H1 (cell line): Measurements from ENCODE around the gene RAD23B. TPM values are rescaled to one million over a fixed set of nuclear protein-coding genes. Genes with fewer than 3 reads are reported as not detected.

Experiments
- ASH2L ChIP-seq: fragments of 200-600, 300-600 bp; sonication (generic); IDR thresholded peaks from one replicate; pipeline ENCODE4 v1.7.1; 2017; ENCODE audit warnings: low read length
- CBX8 ChIP-seq: fragments of 300-800, 300-1000 bp; sonication (generic); IDR thresholded peaks from 2 replicates; pipeline ENCODE4 v1.7.1; 2016; ENCODE audit warnings: low read depth, low read length, borderline replicate concordance
- CHD2 ChIP-seq: IDR thresholded peaks from 2 replicates; pipeline ENCODE4 v1.6.1; 2012; ENCODE audit warnings: low read length, improper control_type of control experiment
- EP300 ChIP-seq, 2 experiments: IDR thresholded peaks; 1 replicate in 1 of 2; 2 replicates in 1 of 2; pipeline ENCODE4 v1.6.1; 2011 to 2012; ENCODE audit warnings: low read depth in 2 of 2, low read length in 2 of 2, mild to moderate bottlenecking in 2 of 2, borderline replicate concordance in 1 of 2, inconsistent platforms in 1 of 2, moderate library complexity in 1 of 2
- FOSL1 ChIP-seq: IDR thresholded peaks from 2 replicates; pipeline ENCODE4 v1.6.1; 2011; ENCODE audit warnings: mild to moderate bottlenecking, low read depth, low read length, moderate library complexity; ENCODE audit not compliant: insufficient read depth
- PHF8 ChIP-seq: fragments of 200-600 bp; sonication (generic); conservative IDR thresholded peaks from 2 replicates; pipeline ENCODE4 v1.7.1; 2012; ENCODE audit warnings: low read depth, mild to moderate bottlenecking, inconsistent platforms, low read length, moderate library complexity
- SAP30 ChIP-seq: fragments of 300-600 bp; sonication (generic); IDR thresholded peaks from 2 replicates; pipeline ENCODE4 v1.7.1; 2012; ENCODE audit warnings: low read length, moderate library complexity, mild to moderate bottlenecking, inconsistent platforms; ENCODE audit not compliant: insufficient read depth, insufficient replicate concordance
- SP2 ChIP-seq: IDR thresholded peaks from 2 replicates; pipeline ENCODE4 v1.6.1; 2012; ENCODE audit warnings: mild to moderate bottlenecking, low read length, inconsistent platforms
- polyA plus RNA-seq, 7 experiments: library from polyadenylated mRNA; depleted of rRNA in 3 of 7; stranded (reverse) in 5 of 7; unstranded in 2 of 7; fragments of >200 nt in 5 of 7; fragments of 200-250 nt in 2 of 7; gene quantifications; 1 replicate in 5 of 7; 2 replicates in 1 of 7; 4 replicates in 1 of 7; pipeline versions ENCODE4 v1.2.1 to v1.2.3, GENCODE V29; 2011 to 2013; ENCODE audit warnings: missing spikeins in 2 of 7, mixed read lengths in 2 of 7
- total RNA-seq: library from RNA; stranded (reverse); fragmentation: NEBNext Ultra II Directional; extraction: Animal tissue kit (Norgen Biotek cat#: 25700); gene quantifications from 2 replicates; pipeline ENCODE4 v1.2.1, GENCODE V29; 2021

Gene RAD23B
- total and polyA plus RNA-seq, 2 of the 8 experiments (the other 6 are each of a cell fraction or from before 2014, with no cell fraction given): 97.1 to 165 TPM

DNA sequence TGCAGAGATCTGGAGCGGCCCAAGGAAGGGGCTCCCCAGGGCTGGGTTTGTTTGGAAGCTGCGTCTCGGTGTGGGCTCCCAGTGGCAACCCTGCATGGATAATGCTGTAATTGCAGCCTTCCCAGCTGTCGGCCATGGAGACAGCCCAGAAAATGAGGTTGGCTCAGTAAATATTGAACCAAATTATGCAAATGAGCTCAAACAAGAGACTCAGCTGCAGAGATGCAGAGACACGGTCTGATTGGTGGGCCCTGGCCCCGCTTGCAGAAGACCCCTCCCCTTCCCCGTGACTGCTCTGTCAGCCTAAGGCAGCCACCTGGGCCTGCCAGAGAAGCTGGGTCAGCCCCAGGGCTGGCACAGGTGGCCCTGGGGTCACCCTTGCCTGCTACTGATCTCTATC, 75.9 kb downstream of the RAD23B start (continued):
- TF ChIP-seq SP2: no peak
- TF ChIP-seq ASH2L: no peak
- no peak for TF ChIP-seq PHF8
- no peak for TF ChIP-seq SAP30
- no peak for TF ChIP-seq EP300 (IDR thresholded peaks at IDR 0.05; ENCODE audit: borderline replicate concordance in 1 of 2, low read depth in 2 of 2, low read length in 2 of 2)
- TF ChIP-seq CBX8: no peak
- no peak for TF ChIP-seq FOSL1
- no peak for TF ChIP-seq CHD2
- TF ChIP-seq, all 59 proteins: peak for 0
